Activated T-helper 17 cell treated with anti-CD3 and anti-CD28 coated beads, Interleukin-2, amount 50 U/mL, for 72 hours (primary cell): Measurements from ENCODE around the gene LCN10. TPM values are rescaled to one million over a fixed set of nuclear protein-coding genes. Genes with fewer than 3 reads are reported as not detected.
"Not testable (repeated sequence)": the region's sequence is repeated elsewhere in the genome, so short reads cannot be mapped to it uniquely, and the experiment has no call there.

Experiments used
- ATAC-seq: fragments of 150-1000 bp; cut with Tn5 transposase; replicated peaks from 2 replicates; pipeline ENCODE4 v1.10.0; 2021; ENCODE audit warnings: mild to moderate bottlenecking, moderate library complexity
- H3K27ac Mint-ChIP-seq: one replicate; pipeline ENCODE4 v1.8.0; 2022; ENCODE audit warnings: mixed read lengths
- H3K27me3 Mint-ChIP-seq: one replicate; pipeline ENCODE4 v1.8.0; 2022; ENCODE audit warnings: mixed read lengths
- H3K36me3 Mint-ChIP-seq: one replicate; pipeline ENCODE4 v1.8.0; 2022; ENCODE audit warnings: low read depth, mild to moderate bottlenecking, mixed read lengths
- H3K4me1 Mint-ChIP-seq: one replicate; pipeline ENCODE4 v1.8.0; 2022; ENCODE audit warnings: mixed read lengths
- H3K4me3 Mint-ChIP-seq: one replicate; pipeline ENCODE4 v1.8.0; 2022; ENCODE audit warnings: mild to moderate bottlenecking, mixed read lengths
- H3K9me3 Mint-ChIP-seq: one replicate; pipeline ENCODE4 v1.8.0; 2022; ENCODE audit warnings: mixed read lengths
- total RNA-seq, 2 donors: library from RNA; stranded (reverse); gene quantifications; one replicate each; pipeline ENCODE4 v1.2.3, GENCODE V29; 2022

LCN10 gene
- total RNA-seq: 1 to 10 TPM; 1.0 to 1.8 TPM

DNA sequence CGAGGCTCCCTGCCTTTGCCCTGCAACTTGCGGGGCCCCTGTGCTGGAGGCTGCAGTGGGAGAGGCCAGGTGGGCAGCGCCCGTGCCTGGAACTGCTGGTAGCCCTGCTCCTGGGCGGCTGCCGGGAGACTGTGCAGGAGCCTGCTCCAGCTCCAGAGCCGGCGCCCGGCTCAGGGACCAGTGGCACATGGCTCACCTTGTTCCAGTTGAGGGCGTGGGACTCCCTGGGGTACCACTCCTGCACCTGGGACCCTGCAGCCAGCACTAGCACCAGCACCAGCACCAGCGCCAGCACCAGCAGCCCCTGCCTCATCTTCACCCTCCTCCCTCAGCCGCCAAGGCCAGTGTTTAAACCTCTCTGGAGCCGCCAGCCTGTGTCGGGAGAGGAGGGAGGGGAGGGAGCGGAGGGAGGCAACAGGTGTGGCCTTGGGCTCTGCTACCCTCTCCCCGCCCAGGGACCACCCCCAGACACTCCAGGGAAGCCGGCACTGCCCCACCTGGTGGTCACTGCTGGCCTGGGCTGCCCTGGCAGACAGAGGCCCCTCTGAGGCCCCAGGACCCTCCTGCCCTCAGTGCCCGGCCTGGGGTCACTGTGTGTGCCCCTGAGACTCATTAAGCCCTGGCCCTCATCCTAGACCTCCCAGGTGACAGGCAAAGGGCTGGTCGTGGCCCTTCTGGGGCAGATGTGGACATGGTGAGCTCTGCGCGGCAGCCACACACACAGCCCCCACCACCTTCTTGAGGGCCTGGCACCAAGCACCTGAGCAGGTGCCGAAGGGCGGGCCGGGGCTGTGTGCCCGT, at the start of gene LCN10:
Gene LCN10 (minus strand): TSS at position 350 of the 801 bp plus-strand sequence. CDS start 37 bp downstream, at position 313.
- Mint-ChIP-seq H3K36me3 (no peaks in the 10 kb centered on the region), H3K27ac (no peak within 1 kb of the TSS), H3K4me1 (no peaks in the 10 kb centered on the region), H3K4me3 (peak within 1 kb of the TSS; percentile 61), H3K9me3 (no peaks in the 10 kb centered on the region), H3K27me3 (peaks cover 3% of the 10 kb centered on the region)
- no peak for ATAC-seq

DNA sequence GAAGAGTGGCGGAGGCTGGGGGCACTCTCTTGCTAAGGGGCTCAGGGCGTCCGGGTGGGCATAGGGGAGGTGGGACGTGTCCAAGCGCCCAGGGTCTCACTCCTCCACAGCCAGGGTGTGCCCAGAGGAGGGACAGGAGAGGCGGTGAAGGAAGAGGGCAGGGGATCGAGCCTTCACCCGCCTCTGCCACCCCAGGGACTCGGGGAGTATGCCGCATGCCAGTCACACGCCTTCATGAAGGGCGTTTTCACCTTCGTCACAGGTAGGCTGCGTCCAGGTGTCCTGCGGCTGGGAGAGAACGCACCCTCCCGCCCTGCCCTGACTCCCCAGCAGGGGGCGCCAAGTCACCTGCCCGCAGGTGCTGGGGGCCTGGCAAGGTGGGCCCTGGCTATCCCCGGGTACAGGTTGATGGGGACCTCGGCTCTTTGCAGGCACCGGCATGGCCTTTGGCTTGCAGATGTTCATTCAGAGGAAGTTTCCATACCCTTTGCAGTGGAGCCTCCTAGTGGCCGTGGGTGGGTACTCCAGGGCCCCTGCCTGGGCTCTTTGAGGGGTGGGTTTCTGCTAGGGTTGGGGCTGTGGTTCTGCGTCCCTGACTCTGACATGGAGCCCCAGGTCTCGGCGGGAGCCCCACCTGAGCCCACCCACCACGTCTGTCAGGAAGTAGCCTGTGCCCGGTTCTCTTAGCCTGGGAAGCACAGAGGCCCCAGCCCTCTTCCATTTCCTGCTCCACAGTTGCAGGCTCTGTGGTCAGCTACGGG, 49.0 kb upstream of the LCN10 start:
- Mint-ChIP-seq H3K4me3 (peak overlapping the region; percentile 75), H3K36me3 (peaks cover 5% of the 10 kb centered on the region)
- ATAC-seq: peak; percentile 9

GRCh38 chr9:136790640-136791515, 48.1 kb upstream of the LCN10 start, which contains the start of gene TMEM141:
Gene TMEM141, plus strand, starts transcription at chr9:136791344. Its CDS starts 27 bp downstream, at chr9:136791371.
- peak within 1 kb of the TSS; percentile 75 for H3K4me3 Mint-ChIP-seq
- no peaks in the 10 kb centered on the region for H3K9me3 Mint-ChIP-seq
- no peaks in the 10 kb centered on the region for H3K27me3 Mint-ChIP-seq
- peaks cover 5% of the 10 kb centered on the region for H3K36me3 Mint-ChIP-seq
- peaks cover 13% of the 10 kb centered on the region for H3K4me1 Mint-ChIP-seq
- peak; percentile 91 for ATAC-seq
- H3K27ac Mint-ChIP-seq: peak within 1 kb of the TSS; percentile 48

More for the DNA sequence above, 49.0 kb upstream of the LCN10 start:
- peaks cover 13% of the 10 kb centered on the region for H3K4me1 Mint-ChIP-seq
- no peaks in the 10 kb centered on the region for H3K9me3 Mint-ChIP-seq
- H3K27me3 Mint-ChIP-seq: no peaks in the 10 kb centered on the region
- peak overlapping the region; percentile 48 for H3K27ac Mint-ChIP-seq

DNA sequence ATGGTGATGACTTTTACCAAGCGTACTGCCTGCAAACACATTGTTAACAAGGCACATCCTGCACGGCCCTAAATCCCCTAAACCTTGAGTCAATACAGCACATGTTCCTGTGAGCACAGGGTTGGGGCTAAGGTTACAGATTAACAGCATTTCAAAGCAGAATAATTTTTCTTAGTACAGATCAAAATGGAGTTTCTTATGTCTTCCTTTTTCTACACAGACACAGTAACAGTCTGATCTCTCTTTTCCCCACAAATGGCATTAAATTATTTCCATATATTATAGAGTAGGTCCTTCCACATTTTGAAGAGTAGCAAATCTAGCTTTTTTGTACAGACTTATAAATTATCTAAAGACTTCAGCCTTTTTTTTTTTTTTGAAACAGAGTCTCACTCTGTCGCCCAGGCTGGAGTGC, 46.8 kb upstream of the LCN10 start:
- Mint-ChIP-seq H3K4me3 (no peak overlapping the region), H3K4me1 (peaks cover 18% of the 10 kb centered on the region), H3K27me3 (no peaks in the 10 kb centered on the region), H3K9me3 (no peaks in the 10 kb centered on the region), H3K27ac (no peak overlapping the region), H3K36me3 (peaks cover 5% of the 10 kb centered on the region)
- no peak for ATAC-seq

GRCh38 chr9:136788644-136789522, 46.1 kb upstream of the LCN10 start:
- Mint-ChIP-seq H3K4me1 (peaks cover 18% of the 10 kb centered on the region), H3K4me3 (peak overlapping the region; percentile 69)
- not testable (repeated sequence) for H3K27ac Mint-ChIP-seq, H3K36me3 Mint-ChIP-seq, H3K27me3 Mint-ChIP-seq, H3K9me3 Mint-ChIP-seq, ATAC-seq

DNA sequence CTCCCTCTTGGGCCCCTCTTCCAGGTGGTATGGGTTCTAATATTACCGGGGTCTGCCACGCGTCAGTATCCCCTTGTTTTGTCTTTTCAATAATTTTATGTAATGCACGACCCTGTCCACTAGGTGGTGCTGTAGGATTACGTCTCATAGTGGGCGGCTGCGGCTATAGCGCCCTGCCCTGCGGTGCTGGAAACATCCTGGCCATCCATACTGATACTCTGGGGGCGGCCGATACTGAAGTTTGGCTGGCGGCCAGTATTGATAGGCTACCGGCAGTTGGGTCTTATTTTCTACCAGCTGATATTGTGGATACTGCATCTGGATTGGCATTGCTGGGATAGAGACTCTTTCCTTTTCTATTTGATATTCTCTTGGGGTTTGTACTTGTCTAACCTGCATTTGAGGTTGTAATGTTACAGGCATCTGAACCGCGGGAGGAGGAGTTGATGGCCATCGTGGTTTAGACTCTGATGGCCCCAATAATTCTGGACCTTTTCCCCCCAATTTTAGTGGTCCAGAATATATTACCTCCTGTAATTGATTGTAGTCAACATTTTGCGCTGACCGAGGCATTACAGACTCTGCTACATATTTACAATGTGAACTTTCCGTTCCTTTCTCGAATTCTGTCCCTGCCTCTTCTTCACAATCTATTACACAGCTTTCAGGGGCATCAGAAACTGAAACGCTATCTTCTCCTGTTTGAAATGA, 45.1 kb upstream of the LCN10 start:
- peak overlapping the region; percentile 69 for H3K4me3 Mint-ChIP-seq
- no peaks in the 10 kb centered on the region for H3K9me3 Mint-ChIP-seq
- H3K36me3 Mint-ChIP-seq: no peaks in the 10 kb centered on the region
- no peak for ATAC-seq
- H3K27ac Mint-ChIP-seq: peak overlapping the region; percentile 73
- peaks cover 18% of the 10 kb centered on the region for H3K4me1 Mint-ChIP-seq
- no peaks in the 10 kb centered on the region for H3K27me3 Mint-ChIP-seq

DNA sequence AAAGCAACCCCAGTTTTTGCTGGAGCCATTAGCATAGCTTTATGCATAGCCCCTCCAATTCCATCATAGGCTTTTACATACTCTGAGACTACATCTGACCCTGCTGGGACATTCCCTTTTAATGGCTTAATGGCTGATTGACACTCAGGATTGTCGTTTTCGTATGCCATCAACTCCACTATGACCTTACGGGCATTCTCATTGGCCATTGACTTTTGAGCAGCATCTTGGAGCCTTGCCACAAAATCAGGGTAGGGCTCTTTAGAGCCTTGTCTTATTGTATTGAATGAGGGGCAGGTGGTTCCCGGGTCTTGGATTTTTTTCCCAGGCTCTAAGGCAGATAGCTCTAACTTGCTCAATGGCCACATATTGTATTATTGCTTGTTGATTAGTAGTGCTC, 44.2 kb upstream of the LCN10 start:
- not testable (repeated sequence) for H3K4me3 Mint-ChIP-seq, H3K9me3 Mint-ChIP-seq, H3K36me3 Mint-ChIP-seq, H3K27ac Mint-ChIP-seq, H3K27me3 Mint-ChIP-seq, ATAC-seq
- H3K4me1 Mint-ChIP-seq: peaks cover 18% of the 10 kb centered on the region

DNA sequence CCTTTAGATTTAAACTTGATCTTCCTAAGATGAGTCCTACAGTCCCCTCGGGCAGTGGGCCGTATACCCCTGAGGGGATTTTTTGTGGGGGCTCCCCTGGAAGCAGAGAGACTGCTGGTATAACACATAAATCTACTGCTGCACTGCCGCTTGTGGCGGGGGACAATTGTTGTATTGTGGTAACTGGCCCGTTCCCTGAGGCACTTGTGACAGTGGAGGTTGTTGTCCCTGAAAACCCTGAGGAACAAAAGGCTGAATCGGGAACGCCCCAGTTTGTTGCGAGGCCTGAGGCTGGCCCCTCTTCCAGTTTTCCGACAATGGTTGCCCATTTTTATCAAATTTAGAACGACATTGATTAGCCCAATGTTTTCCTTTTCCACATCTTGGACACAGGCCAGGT, 43.7 kb upstream of the LCN10 start:
- no peak overlapping the region for H3K4me3 Mint-ChIP-seq

DNA sequence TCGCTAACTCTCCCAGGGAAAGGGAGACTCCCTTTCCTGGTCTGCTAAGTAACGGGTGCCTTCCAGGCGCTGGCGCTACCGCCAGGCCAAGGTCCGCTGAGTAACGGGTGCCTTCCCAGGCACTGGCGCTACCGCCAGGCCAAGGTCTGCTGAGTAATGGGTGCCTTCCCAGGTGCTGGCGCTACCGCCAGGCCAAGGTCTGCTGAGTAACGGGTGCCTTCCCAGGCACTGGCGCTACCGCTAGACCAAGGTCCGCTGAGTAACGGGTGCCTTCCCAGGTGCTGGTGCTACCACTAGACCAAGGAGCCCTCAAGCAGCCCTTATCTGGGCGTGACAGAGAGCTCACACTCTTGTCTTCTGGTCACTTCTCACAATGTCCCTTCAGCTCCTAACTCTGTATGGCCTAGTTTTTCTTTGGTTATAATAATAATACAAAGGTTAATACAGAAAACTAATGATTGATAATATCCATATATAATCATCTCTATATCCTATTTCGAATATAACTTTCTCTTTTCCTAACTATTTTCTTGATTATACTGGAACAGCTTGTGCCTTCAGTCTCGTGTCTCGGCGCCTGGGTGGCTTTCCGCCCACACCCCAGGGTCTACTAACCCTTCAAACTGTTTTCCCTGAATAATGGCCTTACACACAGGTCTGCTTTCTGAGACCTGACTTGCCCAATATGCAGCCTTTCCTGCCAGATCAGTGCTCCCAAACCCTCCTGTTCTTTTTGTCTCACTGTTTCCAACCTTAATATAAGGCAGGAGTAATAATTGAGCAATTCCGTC, 43.0 kb upstream of the LCN10 start:
- H3K9me3 Mint-ChIP-seq, H3K36me3 Mint-ChIP-seq, H3K4me3 Mint-ChIP-seq, H3K27ac Mint-ChIP-seq, ATAC-seq, H3K27me3 Mint-ChIP-seq: not testable (repeated sequence)
- peaks cover 18% of the 10 kb centered on the region for H3K4me1 Mint-ChIP-seq

More for the DNA sequence above, 43.7 kb upstream of the LCN10 start:
- Mint-ChIP-seq H3K27ac (no peak overlapping the region), H3K27me3 (no peaks in the 10 kb centered on the region), H3K4me1 (peaks cover 18% of the 10 kb centered on the region), H3K9me3 (no peaks in the 10 kb centered on the region), H3K36me3 (no peaks in the 10 kb centered on the region)
- ATAC-seq: no peak

DNA sequence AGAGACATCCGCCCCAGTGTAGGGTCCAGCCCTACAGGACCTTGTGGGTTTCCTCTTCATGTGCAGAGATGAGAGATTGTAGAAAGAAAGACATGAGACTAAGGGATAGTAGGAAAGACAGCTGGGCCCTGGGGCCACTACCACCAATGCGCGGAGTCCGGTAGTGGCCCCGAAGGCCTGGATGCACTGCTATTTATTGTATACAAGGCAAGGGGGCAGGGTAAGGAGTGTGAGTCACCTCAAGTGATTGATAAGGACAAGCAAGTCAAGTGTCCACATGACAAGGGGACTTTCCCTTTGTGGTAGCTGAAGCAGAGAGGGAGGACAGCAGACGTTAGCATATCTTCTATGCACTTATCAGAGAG, 42.2 kb upstream of the LCN10 start:
- Mint-ChIP-seq H3K27me3 (no peaks in the 10 kb centered on the region), H3K4me3 (no peak overlapping the region), H3K9me3 (no peaks in the 10 kb centered on the region), H3K27ac (peak overlapping the region; percentile 18), H3K36me3 (no peaks in the 10 kb centered on the region), H3K4me1 (peaks cover 18% of the 10 kb centered on the region)
- peak; percentile 74 for ATAC-seq

- ATAC-seq: no peak
- Mint-ChIP-seq H3K9me3 (no peaks in the 10 kb centered on the region), H3K4me3 (no peak overlapping the region), H3K27ac (peak overlapping the region; percentile 18), H3K4me1 (peaks cover 18% of the 10 kb centered on the region), H3K27me3 (peaks cover under 1% of the 10 kb centered on the region), H3K36me3 (no peaks in the 10 kb centered on the region)
Measured at GRCh38 chr9:136784249-136784996, 41.7 kb upstream of the LCN10 start.

GRCh38 chr9:136782452-136782851, 39.7 kb upstream of the LCN10 start:
- no peak for ATAC-seq
- no peak overlapping the region for H3K27ac Mint-ChIP-seq
- H3K36me3 Mint-ChIP-seq: no peaks in the 10 kb centered on the region
- H3K4me3 Mint-ChIP-seq: no peak overlapping the region
- H3K27me3 Mint-ChIP-seq: peaks cover 15% of the 10 kb centered on the region
- H3K4me1 Mint-ChIP-seq: peaks cover 13% of the 10 kb centered on the region
- no peaks in the 10 kb centered on the region for H3K9me3 Mint-ChIP-seq
